ENCODE measurements around the gene DUS1L. TPM values are rescaled to one million over a fixed set of nuclear protein-coding genes. Genes with fewer than 3 reads are reported as not detected.

The DUS1L gene
- total and polyA plus RNA-seq, 8 donors = 63.2 to 286 (median 116) TPM

DNA sequence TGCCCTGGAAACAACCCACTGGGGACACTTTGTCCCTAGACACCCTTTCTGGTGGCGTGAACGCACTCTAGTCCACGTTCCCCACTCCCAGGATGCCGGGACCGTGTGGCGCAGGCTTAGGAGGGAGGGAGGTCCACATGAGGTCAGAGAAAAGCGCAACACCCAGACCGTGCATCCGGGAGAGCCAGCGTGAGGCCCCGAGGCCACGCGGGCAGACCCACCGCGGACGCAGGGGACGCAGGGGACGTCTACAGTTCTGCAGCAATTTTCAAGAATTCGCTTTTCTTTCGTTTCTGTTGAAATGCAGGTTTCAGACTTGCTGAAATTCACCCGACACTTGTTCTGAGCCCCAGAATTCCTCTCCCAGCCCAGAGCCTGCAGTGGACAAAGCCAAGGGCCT lies 18.7 kb downstream of the DUS1L start:
- peaks cover 10 to 28% (median 22%) of the 10 kb centered on the region in 4 donors for H3K4me1 ChIP-seq
- DNase-seq = no peak

DNA sequence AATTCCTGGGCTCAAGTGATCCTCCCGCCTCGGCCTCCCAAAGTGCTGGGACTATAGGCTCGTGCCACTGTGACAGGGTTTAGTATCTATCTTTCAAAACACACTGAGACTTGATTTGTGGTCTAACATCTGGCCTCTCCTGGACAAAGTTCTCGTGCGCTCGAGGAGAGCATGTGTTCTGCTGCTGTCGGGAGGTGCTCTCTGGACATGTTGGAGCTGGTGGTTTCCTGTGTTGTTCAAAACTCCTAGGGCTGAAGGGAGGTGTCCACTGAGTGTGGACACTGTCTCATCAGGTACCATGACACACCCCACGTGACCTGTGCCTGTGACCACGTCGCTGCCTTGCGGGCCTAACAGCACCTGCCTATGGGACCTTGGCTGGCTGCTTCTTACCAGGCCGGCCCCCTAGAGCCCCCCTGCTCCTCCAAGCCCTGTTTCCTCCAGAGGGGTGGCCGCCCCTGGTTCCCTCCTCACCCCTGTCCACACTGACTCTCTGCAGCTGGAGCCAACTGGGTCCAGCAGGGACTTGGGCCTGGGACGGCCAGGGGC lies 19.6 kb downstream of the DUS1L start:
- H3K4me3 ChIP-seq = no peak overlapping the region
- 71 to 80% (median 75%) methylated on average over 13 to 14 of the region's 14 CpGs for WGBS, 5 donors

More for the DNA sequence above, 18.7 kb downstream of the DUS1L start:
- WGBS, 5 donors = 89 to 93% (median 92%) methylated on average over 16 to 21 of the region's 21 CpGs
- no peaks in the 10 kb centered on the region for H3K27me3 ChIP-seq
- TF ChIP-seq EP300 (IDR thresholded peaks at IDR 0.05) (no peak), CTCF (IDR thresholded peaks at IDR 0.05) (no peak), POLR2AphosphoS5 (IDR thresholded peaks at IDR 0.05) (no peak), POLR2A (IDR thresholded peaks at IDR 0.05) (no peak)
- peaks cover 3 to 40% (median 35%) of the 10 kb centered on the region in 4 donors for H3K36me3 ChIP-seq
- H3K9me3 ChIP-seq = no peaks in the 10 kb centered on the region
- no peak overlapping the region for H3K27ac ChIP-seq
- H3K4me3 ChIP-seq = no peak overlapping the region
- intact Hi-C loops (cut with DNase I; ENCODE audit: low total_unique reads) = no loop called here

DNA sequence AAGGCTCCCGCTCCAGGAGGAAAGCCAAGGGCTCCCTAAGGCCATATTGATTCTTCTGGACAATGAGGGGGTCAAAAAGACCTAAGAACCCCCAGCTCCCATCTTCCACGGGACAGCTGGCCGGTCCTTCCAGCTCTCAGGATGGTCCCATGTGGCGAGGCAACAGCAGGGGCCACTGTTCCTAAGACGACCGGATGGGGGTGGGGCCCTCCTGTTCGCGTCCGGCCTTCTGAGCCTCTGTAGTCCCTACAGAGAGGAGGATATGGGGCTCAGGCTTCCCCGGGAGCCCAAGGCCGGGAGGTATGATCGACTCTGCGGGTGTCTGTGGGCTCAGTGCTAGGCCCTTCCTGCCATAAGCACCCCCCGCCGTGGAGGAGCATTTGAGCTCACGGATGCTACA lies 22.1 kb downstream of the DUS1L start:
- H3K9me3 ChIP-seq = no peaks in the 10 kb centered on the region
- intact Hi-C loops (cut with DNase I; ENCODE audit: low total_unique reads) = no loop called here
- 69 to 87% (median 77%) methylated on average over 2 to 16 of the region's 16 CpGs for WGBS, 5 donors
- TF ChIP-seq POLR2A (IDR thresholded peaks at IDR 0.05) (no peak), EP300 (IDR thresholded peaks at IDR 0.05) (no peak), CTCF (IDR thresholded peaks at IDR 0.05) (no peak), POLR2AphosphoS5 (IDR thresholded peaks at IDR 0.05) (no peak)
- no peak for DNase-seq
- no peak overlapping the region for H3K27ac ChIP-seq
- no peak overlapping the region for H3K4me3 ChIP-seq
- H3K36me3 ChIP-seq = peaks cover 2 to 22% (median 19%) of the 10 kb centered on the region in 4 donors
- peaks cover 0 to 11% (median 9%) of the 10 kb centered on the region in 4 donors for H3K4me1 ChIP-seq
- no peaks in the 10 kb centered on the region for H3K27me3 ChIP-seq

More for the DNA sequence above, 19.6 kb downstream of the DUS1L start:
- H3K27ac ChIP-seq = no peak overlapping the region
- no peak for DNase-seq
- peaks cover 3 to 40% (median 35%) of the 10 kb centered on the region in 4 donors for H3K36me3 ChIP-seq
- peaks cover 10 to 25% (median 19%) of the 10 kb centered on the region in 4 donors for H3K4me1 ChIP-seq
- H3K9me3 ChIP-seq = no peaks in the 10 kb centered on the region
- intact Hi-C loops (cut with DNase I; ENCODE audit: low total_unique reads) = no loop called here
- no peaks in the 10 kb centered on the region for H3K27me3 ChIP-seq
- TF ChIP-seq POLR2A (IDR thresholded peaks at IDR 0.05) = no peak
- TF ChIP-seq EP300 (IDR thresholded peaks at IDR 0.05) = no peak
- no peak for TF ChIP-seq POLR2AphosphoS5 (IDR thresholded peaks at IDR 0.05)

DNA sequence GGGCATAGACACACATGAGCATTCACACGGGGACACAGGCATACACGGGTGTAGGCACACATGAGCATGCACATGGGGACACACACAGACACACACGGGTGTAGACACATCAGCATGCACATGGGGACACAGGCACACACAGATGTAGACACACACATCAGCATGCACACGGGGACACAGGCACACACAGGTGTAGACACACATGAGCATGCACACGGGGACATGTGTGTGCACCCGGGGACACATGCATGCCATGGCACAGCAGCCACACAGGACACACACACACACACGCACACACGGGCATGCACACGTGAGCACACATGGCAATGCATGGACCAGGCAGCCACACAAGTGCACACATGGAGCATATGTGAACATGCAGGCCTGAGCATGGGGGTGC lies 23.0 kb downstream of the DUS1L start:
- H3K36me3 ChIP-seq = peaks cover 0 to 13% (median 11%) of the 10 kb centered on the region in 4 donors
- WGBS, 5 donors = 90 to 96% (median 92%) methylated on average over 5 to 9 of the region's 9 CpGs
- TF ChIP-seq CTCF (IDR thresholded peaks at IDR 0.05) = no peak

DNA sequence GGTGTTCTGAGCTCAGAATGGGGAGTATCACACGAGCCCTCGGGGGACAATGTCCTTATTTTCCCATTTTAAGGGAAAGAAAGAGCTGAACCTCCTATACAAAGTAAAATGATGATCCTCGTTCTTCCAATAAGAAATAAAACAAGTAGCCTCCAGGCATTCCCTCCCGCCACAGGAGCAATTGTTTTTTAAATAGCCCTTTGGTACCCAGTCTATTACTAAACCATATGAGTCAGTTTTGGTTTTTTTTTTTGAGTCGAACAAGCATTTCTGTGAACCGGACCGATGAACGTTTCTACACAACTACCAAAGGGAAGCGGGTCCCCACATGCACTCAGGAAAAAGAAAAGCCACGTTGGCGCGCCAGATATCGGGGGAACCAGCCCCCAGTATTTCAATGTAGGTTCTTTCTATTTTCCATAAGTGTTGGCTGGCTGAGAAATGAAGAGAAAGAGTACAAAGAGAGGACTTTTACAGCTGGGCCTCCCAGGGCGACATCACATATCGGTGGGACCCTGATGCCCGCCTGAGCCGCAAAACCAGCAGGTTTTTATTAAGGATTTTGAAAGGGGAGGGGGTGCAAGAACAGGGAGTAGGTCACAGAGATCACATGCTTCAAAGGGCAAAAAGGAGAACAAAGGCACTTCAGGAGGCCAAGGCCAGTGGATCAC lies 24.3 kb downstream of the DUS1L start:
- DNase-seq = no peak
- intact Hi-C loops (cut with DNase I; ENCODE audit: low total_unique reads) = no loop called here
- TF ChIP-seq EP300 (IDR thresholded peaks at IDR 0.05) (no peak), POLR2AphosphoS5 (IDR thresholded peaks at IDR 0.05) (no peak), CTCF (IDR thresholded peaks at IDR 0.05) (no peak), POLR2A (IDR thresholded peaks at IDR 0.05) (no peak)
- Histone ChIP-seq H3K36me3 (no peaks in the 10 kb centered on the region), H3K27me3 (no peaks in the 10 kb centered on the region), H3K4me3 (no peak overlapping the region), H3K27ac (no peak overlapping the region), H3K9me3 (no peaks in the 10 kb centered on the region), H3K4me1 (peaks cover 7 to 28% (median 26%) of the 10 kb centered on the region in 4 donors)
- WGBS, 5 donors = 85 to 90% (median 90%) methylated on average over 17 of the region's 17 CpGs

More for the DNA sequence above, 23.0 kb downstream of the DUS1L start:
- Histone ChIP-seq H3K9me3 (no peaks in the 10 kb centered on the region), H3K27me3 (no peaks in the 10 kb centered on the region), H3K4me3 (no peak overlapping the region), H3K27ac (no peak overlapping the region), H3K4me1 (peaks cover 0 to 19% (median 16%) of the 10 kb centered on the region in 4 donors)
- DNase-seq = no peak
- intact Hi-C loops (cut with DNase I; ENCODE audit: low total_unique reads) = no loop called here

All from stomach (tissue), 9 donors.